ENCODE measurements around the gene STRN3. TPM values are rescaled to one million over a fixed set of nuclear protein-coding genes. Genes with fewer than 3 reads are reported as not detected.

Gene STRN3
- total RNA-seq, 1 experiment from 2014 or later, result 36.6 TPM

DNA sequence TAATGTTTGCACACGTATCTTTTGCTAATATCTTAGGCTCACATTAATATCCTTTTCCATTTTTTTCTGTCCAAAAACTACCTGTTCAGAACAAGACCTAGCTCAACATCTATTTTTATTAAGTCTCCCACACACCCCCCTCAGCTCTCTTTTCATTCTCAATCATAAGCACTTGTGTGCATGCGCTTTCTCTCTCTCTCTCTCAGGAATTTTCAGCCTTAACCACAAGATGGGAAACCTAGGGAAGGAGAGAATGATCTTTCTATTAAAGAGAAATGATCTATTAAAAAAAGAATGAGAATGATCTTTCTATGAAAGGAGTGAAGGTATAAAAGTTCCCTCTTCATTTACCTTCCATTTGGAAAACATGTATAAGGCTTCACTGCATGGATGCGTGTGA lies 40.4 kb downstream of the STRN3 start:
- Mint-ChIP-seq H3K27me3 (ENCODE audit: insufficient read depth, unreplicated experiment) (no peaks in the 10 kb centered on the region), H3K36me3 (ENCODE audit: insufficient read depth, unreplicated experiment) (peaks cover 6% of the 10 kb centered on the region), H3K4me3 (ENCODE audit: unreplicated experiment) (no peak overlapping the region), H3K27ac (ENCODE audit: low read depth, unreplicated experiment) (no peak overlapping the region), H3K9me3 (ENCODE audit: unreplicated experiment) (no peaks in the 10 kb centered on the region), H3K4me1 (ENCODE audit: insufficient read depth, unreplicated experiment) (peaks cover 24% of the 10 kb centered on the region)
- POLR2A ChIA-PET, result no interaction called here
- intact Hi-C loops (cut with micrococcal nuclease), result no loop called here
- TF ChIP-seq, protein P1, sequence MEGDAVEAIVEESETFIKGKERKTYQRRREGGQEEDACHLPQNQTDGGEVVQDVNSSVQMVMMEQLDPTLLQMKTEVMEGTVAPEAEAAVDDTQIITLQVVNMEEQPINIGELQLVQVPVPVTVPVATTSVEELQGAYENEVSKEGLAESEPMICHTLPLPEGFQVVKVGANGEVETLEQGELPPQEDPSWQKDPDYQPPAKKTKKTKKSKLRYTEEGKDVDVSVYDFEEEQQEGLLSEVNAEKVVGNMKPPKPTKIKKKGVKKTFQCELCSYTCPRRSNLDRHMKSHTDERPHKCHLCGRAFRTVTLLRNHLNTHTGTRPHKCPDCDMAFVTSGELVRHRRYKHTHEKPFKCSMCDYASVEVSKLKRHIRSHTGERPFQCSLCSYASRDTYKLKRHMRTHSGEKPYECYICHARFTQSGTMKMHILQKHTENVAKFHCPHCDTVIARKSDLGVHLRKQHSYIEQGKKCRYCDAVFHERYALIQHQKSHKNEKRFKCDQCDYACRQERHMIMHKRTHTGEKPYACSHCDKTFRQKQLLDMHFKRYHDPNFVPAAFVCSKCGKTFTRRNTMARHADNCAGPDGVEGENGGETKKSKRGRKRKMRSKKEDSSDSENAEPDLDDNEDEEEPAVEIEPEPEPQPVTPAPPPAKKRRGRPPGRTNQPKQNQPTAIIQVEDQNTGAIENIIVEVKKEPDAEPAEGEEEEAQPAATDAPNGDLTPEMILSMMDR (IDR thresholded peaks at IDR 0.05; ENCODE audit: unreplicated experiment), result no peak
- BruUV-seq (replicated peaks), result no TSS peak
- no peak for DNase-seq (ENCODE audit: unreplicated experiment)
- CTCF ChIA-PET, result interaction anchor here (0.5 to 0.6 kb wide), 2 partner anchors 44 to 363 kb away, joined by 3 read pairs; no protein-coding TSS in a partner anchor

DNA sequence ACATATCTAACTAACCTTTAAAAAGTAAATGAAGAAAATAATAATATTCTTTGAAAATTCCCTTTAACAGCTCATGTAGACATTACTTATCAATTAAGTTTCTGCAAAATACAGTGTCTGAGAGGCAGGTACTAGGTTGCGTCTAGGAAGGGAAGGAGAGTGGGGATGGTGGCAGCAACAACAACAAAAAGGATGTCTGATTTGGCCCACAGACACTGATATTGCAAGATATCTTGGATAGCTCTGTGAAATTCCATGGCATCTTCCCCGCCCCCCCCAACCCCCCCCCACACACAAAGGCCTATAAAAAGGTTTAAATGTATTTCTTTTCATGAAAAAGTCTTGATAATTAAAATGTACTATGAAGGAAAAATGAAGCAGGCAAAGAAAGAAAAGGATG lies 42.3 kb downstream of the STRN3 start:
- Mint-ChIP-seq H3K27ac (ENCODE audit: low read depth, unreplicated experiment) (no peak overlapping the region), H3K4me1 (ENCODE audit: insufficient read depth, unreplicated experiment) (peaks cover 13% of the 10 kb centered on the region), H3K9me3 (ENCODE audit: unreplicated experiment) (no peaks in the 10 kb centered on the region), H3K36me3 (ENCODE audit: insufficient read depth, unreplicated experiment) (peaks cover 8% of the 10 kb centered on the region), H3K27me3 (ENCODE audit: insufficient read depth, unreplicated experiment) (no peaks in the 10 kb centered on the region), H3K4me3 (ENCODE audit: unreplicated experiment) (no peak overlapping the region)
- no TSS peak for BruUV-seq (replicated peaks)
- TF ChIP-seq, protein P1 (IDR thresholded peaks at IDR 0.05; ENCODE audit: unreplicated experiment), result no peak
- CTCF ChIA-PET, result interaction anchor here (0.7 to 2.6 kb wide), 3 partner anchors 9 to 168 kb away, joined by 3 to 21 read pairs (median 6); no protein-coding TSS in a partner anchor
- intact Hi-C loops (cut with micrococcal nuclease), result no loop called here
- POLR2A ChIA-PET, result interaction anchor here (0.6 to 1.6 kb wide), 5 partner anchors 9 to 224 kb away, joined by 3 to 4 read pairs (median 3); partner anchors contain the start of gene HECTD1
- no peak for DNase-seq (ENCODE audit: unreplicated experiment)

DNA sequence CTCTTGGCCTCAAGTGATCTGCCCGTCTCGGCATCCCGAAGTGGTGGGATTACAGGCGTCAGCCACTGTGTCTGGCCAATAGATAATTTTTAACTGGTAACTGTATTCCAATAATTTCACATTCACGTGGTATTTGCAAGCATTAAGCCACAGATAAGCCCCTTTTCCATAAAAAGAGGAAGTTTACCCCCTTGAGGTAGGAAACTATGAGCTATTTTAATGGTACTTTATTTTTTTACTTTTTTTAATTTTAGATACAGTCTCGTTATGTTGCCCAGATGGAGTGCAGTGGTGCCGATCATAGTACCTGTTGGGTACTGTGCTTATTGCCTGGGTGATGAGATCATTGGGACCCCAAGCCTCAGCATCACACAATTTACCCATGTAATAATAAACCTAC lies 43.6 kb downstream of the STRN3 start:
- DNase-seq (ENCODE audit: unreplicated experiment), result no peak
- TF ChIP-seq, protein P1 (IDR thresholded peaks at IDR 0.05; ENCODE audit: unreplicated experiment), result no peak
- POLR2A ChIA-PET, result interaction anchor here (0.7 to 1.7 kb wide), 3 partner anchors 40 to 95 kb away, joined by 3 to 4 read pairs (median 3); partner anchors contain the start of gene STRN3
- no peaks in the 10 kb centered on the region for H3K27me3 Mint-ChIP-seq (ENCODE audit: insufficient read depth, unreplicated experiment)
- intact Hi-C loops (cut with micrococcal nuclease), result no loop called here
- peaks cover 6% of the 10 kb centered on the region for H3K4me1 Mint-ChIP-seq (ENCODE audit: insufficient read depth, unreplicated experiment)
- no peak overlapping the region for H3K27ac Mint-ChIP-seq (ENCODE audit: low read depth, unreplicated experiment)
- no peaks in the 10 kb centered on the region for H3K9me3 Mint-ChIP-seq (ENCODE audit: unreplicated experiment)
- no peak overlapping the region for H3K4me3 Mint-ChIP-seq (ENCODE audit: unreplicated experiment)
- BruUV-seq (replicated peaks), result no TSS peak
- CTCF ChIA-PET, result interaction anchor here (0.6 to 3.4 kb wide), 4 partner anchors 85 to 103 kb away, joined by 4 to 21 read pairs (median 9); no protein-coding TSS in a partner anchor
- peaks cover 11% of the 10 kb centered on the region for H3K36me3 Mint-ChIP-seq (ENCODE audit: insufficient read depth, unreplicated experiment)

DNA sequence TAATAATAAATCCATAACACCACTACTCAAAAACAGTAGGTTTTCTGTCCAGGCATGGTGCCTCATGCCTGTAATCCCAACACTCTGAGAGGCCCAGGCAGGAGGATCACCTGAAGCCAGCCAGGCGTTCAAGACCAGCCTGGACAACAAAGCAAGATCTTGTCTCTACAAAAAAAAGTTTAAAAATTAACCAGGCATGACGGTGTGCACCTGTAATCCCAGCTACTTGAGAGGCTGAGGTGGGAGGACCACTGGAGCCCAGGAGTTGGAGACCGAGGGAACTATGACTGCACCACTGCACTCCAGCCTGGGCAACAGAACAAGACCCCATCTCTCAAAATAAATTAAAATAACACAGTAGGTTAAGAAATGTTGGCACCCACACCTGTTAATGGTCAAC lies 45.2 kb downstream of the STRN3 start:
- TF ChIP-seq, protein P1 (IDR thresholded peaks at IDR 0.05; ENCODE audit: unreplicated experiment), result no peak
- intact Hi-C loops (cut with micrococcal nuclease), result loop anchor here (1.0 to 2.0 kb wide), 3 partner anchors 46 to 376 kb away; partner anchors contain the start of gene STRN3
- Mint-ChIP-seq H3K36me3 (ENCODE audit: insufficient read depth, unreplicated experiment) (peaks cover 21% of the 10 kb centered on the region), H3K4me3 (ENCODE audit: unreplicated experiment) (no peak overlapping the region), H3K27ac (ENCODE audit: low read depth, unreplicated experiment) (no peak overlapping the region), H3K4me1 (ENCODE audit: insufficient read depth, unreplicated experiment) (peaks cover 10% of the 10 kb centered on the region), H3K27me3 (ENCODE audit: insufficient read depth, unreplicated experiment) (no peaks in the 10 kb centered on the region), H3K9me3 (ENCODE audit: unreplicated experiment) (no peaks in the 10 kb centered on the region)
- ChIA-PET POLR2A (interaction anchor here (0.8 to 1.7 kb wide), 2 partner anchors 45 to 100 kb away, joined by 3 to 4 read pairs; partner anchors contain the start of gene STRN3), CTCF (interaction anchor here (0.6 to 3.6 kb wide), 26 partner anchors 8 to 740 kb away, joined by 3 to 26 read pairs (median 3); partner anchors contain the start of genes AP4S1 and STRN3)
- no peak for DNase-seq (ENCODE audit: unreplicated experiment)
- BruUV-seq (replicated peaks), result no TSS peak

Measured in MCF 10A (cell line).